Measurements from ENCODE around the gene CDH2.

CDH2 gene

DNA sequence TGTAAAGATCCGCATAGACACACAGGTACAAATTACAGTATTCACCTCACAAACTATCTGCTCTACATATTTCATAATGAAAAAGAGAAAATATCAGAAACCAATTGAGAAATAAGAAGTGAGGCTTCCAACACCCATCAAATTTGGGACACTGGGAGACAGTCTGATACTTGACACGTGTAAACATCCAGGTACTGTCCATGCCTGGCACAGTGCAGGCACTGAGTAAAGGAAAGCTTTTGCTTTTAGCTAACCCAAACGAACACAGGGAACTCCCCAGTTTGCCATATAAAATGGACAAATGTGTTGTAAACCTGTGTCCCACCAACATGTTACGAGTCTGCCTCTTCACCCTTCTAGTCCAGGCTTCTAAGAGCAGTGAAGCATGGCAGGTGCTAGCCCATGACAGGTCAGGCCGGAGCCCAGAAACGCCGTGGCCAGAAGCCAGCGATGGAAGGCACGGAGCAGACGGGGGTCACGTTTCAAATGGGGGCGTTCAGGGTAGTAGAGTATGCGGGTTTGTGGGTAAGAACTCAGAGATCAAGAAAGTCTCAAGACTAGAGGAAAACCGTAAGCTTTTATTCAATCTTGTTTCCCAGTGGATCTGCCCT, 27.0 kb downstream of the CDH2 start:
- no peak overlapping the region for H3K4me3 ChIP-seq (ENCODE audit: low read depth, low read length)
- no peak for DNase-seq (ENCODE audit: low read depth)
- TF ChIP-seq, protein P1, sequence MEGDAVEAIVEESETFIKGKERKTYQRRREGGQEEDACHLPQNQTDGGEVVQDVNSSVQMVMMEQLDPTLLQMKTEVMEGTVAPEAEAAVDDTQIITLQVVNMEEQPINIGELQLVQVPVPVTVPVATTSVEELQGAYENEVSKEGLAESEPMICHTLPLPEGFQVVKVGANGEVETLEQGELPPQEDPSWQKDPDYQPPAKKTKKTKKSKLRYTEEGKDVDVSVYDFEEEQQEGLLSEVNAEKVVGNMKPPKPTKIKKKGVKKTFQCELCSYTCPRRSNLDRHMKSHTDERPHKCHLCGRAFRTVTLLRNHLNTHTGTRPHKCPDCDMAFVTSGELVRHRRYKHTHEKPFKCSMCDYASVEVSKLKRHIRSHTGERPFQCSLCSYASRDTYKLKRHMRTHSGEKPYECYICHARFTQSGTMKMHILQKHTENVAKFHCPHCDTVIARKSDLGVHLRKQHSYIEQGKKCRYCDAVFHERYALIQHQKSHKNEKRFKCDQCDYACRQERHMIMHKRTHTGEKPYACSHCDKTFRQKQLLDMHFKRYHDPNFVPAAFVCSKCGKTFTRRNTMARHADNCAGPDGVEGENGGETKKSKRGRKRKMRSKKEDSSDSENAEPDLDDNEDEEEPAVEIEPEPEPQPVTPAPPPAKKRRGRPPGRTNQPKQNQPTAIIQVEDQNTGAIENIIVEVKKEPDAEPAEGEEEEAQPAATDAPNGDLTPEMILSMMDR (IDR thresholded peaks at IDR 0.05; ENCODE audit: insufficient read depth, low read depth, low read length, missing control alignments), result no peak

DNA sequence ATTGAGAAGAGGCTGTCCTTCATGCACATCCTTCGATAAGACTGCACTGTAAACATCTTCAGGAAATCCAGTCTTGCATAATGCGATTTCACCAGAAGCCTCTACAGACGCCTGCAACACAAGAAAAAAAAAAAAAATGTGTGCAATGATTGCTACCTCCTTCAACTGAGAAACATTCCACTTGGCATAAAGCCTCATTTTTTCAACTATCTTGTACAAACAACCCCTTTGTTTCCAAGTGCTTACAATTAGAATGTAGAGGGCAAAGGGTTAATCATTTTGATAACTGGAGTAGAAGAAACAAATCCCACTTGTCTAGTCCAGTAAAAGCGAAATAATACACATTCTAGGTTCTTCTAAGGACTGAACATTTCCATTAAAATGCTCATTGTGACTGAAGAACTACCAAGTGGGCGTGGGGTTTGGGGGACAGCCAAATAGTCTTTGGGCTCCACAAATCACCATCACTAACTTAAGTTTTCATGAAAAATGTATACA, 29.2 kb downstream of the CDH2 start:
- DNase-seq (ENCODE audit: low read depth), result no peak
- TF ChIP-seq, protein P1 (IDR thresholded peaks at IDR 0.05; ENCODE audit: insufficient read depth, low read depth, low read length, missing control alignments), result no peak
- H3K4me3 ChIP-seq (ENCODE audit: low read depth, low read length), result no peak overlapping the region

DNA sequence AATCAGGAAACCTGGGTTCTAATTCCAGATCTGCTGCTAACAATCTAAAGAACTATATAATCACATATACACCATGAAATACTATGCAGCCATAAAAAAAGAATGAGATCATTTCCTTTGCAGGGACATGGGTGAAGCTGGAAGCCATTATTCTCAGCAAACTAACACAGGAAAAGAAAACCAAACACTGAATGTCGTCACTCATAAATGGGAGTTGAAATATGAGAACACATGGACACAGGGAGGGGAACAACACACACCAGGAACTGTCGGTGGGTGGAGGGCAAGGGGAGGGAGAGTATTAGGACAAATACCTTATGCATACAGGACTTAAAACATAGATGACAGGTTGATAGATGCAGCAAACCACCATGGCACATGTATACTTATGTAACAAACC, 33.2 kb downstream of the CDH2 start:
- H3K4me3 ChIP-seq (ENCODE audit: low read depth, low read length), result no peak overlapping the region
- DNase-seq (ENCODE audit: low read depth), result no peak
- TF ChIP-seq, protein P1 (IDR thresholded peaks at IDR 0.05; ENCODE audit: insufficient read depth, low read depth, low read length, missing control alignments), result no peak

DNA sequence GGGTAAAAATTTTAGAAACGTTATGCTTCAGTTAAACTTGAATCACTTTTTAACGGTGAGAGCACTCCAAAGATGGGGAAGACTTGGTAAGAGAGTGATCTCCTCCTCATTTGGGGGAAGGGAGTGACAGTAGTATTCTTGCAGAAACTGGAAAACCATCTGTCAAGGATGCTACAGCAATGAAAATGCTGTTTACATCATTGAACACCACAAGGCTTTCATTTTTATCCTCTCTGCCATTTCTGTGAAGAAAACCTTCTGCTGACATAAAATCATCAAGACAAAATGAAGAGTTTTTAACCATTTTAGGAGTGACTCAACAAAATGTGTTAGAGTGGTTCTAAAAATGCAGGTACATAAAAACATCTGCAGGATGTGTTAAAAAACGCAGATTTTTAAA, 38.1 kb downstream of the CDH2 start:
- TF ChIP-seq, protein P1 (IDR thresholded peaks at IDR 0.05; ENCODE audit: insufficient read depth, low read depth, low read length, missing control alignments), result no peak
- DNase-seq (ENCODE audit: low read depth), result no peak
- H3K4me3 ChIP-seq (ENCODE audit: low read depth, low read length), result no peak overlapping the region

DNA sequence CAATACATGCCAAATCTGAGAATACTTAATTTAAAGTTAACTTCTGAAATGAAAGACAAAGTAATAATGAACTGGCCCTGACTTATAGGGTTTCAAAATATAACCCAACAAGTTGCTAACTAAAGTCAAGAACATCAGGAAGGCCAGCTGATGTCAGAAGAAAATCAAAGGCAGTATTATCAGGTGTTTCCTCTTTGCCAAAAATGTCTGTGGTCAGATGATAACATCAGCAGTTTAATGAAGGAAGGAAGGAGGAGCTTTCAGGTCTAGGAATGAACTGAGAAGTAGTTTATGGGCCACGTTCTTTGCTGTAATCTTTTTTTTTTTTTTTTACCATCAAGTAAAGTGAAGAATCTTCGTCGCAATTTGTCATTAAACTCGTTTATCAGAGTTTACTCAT, 40.9 kb downstream of the CDH2 start:
- H3K4me3 ChIP-seq (ENCODE audit: low read depth, low read length), result no peak overlapping the region
- no peak for DNase-seq (ENCODE audit: low read depth)
- TF ChIP-seq, protein P1 (IDR thresholded peaks at IDR 0.05; ENCODE audit: insufficient read depth, low read depth, low read length, missing control alignments), result no peak

DNA sequence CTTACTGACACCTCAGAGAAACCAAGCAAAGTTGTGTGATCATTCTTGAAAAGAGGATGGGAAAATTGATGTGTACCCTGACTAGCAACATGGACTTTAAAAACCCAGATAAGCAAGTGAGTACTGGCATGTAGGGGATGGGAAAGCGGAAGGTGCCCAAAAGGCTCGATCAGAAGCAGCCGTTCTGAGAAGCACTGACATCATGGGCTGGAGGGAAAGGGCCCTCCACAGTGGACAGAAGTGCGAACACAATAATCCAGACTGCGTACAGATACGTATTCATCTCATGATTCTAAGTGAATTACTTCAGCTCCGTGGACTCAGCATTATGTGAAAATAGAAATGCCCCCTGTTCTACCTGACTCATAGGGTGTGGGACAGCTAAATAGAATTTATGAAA, 42.2 kb downstream of the CDH2 start:
- no peak overlapping the region for H3K4me3 ChIP-seq (ENCODE audit: low read depth, low read length)
- DNase-seq (ENCODE audit: low read depth), result no peak
- TF ChIP-seq, protein P1 (IDR thresholded peaks at IDR 0.05; ENCODE audit: insufficient read depth, low read depth, low read length, missing control alignments), result no peak

DNA sequence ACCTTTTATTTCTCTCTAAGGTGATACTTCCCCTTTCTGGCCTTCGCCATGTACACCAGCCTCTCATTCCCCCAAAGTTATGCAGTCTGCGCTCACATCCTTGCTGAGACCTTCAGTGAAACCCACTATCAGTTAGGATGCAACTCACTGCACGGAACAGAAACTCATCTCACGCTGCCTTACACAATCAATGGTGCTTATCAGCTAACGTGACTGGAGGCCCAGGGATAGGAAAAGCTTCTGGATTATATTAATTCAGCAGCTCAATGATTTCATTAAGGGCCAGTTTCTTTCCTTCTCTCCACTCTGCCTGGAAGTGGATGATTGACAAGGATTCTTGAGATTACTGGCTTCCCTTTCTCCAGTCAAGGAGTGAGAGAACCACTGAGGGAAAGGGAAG, 44.8 kb downstream of the CDH2 start:
- H3K4me3 ChIP-seq (ENCODE audit: low read depth, low read length), result no peak overlapping the region
- no peak for DNase-seq (ENCODE audit: low read depth)
- TF ChIP-seq, protein P1 (IDR thresholded peaks at IDR 0.05; ENCODE audit: insufficient read depth, low read depth, low read length, missing control alignments), result no peak
